SJSA1 (cell line): Measurements from ENCODE around the gene STON1. TPM values are rescaled to one million over a fixed set of nuclear protein-coding genes. Genes with fewer than 3 reads are reported as not detected.
A peak's percentile ranks its signal among the peaks of the same experiment; 100 is the strongest.

Source experiments
- DNase-seq, 2 experiments: peaks; one replicate each; pipeline ENCODE4 v3.0.0-alpha.2; 2015 to 2020; ENCODE audit warnings: low spot score in 2 of 2, low read depth in 1 of 2
- H3K27ac ChIP-seq: fragments of 250-450 bp; sonication (Bioruptor Pico); 2 replicates; pipeline ENCODE4 v1.5.1; 2020; ENCODE audit warnings: mild to moderate bottlenecking, moderate library complexity
- H3K27me3 ChIP-seq: fragments of 250-450 bp; sonication (Bioruptor Pico); replicated peaks from 2 replicates; pipeline ENCODE4 v1.5.1; 2020; ENCODE audit warnings: mild to moderate bottlenecking, moderate library complexity
- H3K36me3 ChIP-seq: fragments of 250-450 bp; sonication (Bioruptor Pico); 2 replicates; pipeline ENCODE4 v1.5.1; 2020; ENCODE audit warnings: mild to moderate bottlenecking
- H3K4me1 ChIP-seq: fragments of 250-450 bp; sonication (Bioruptor Pico); replicated peaks from 2 replicates; pipeline ENCODE4 v1.6.1; 2021; ENCODE audit warnings: mild to moderate bottlenecking
- H3K4me3 ChIP-seq: fragments of 250-450 bp; sonication (Bioruptor Pico); 2 replicates; pipeline ENCODE4 v1.5.1; 2020; ENCODE audit warnings: mild to moderate bottlenecking
- H3K9me3 ChIP-seq: fragments of 250-450 bp; sonication (Bioruptor Pico); replicated peaks from 2 replicates; pipeline ENCODE4 v1.5.1; 2020; ENCODE audit warnings: mild to moderate bottlenecking
- total RNA-seq: library from RNA; depleted of rRNA; stranded (reverse); fragments of >200 nt; shearing (Covaris generic); gene quantifications from 2 replicates; pipeline ENCODE4 v1.2.3, GENCODE V29; 2014

STON1 gene
- total RNA-seq, 1 experiment from 2014 or later = 8.8 TPM

GRCh38 chr2:48566592-48567310 is 36.8 kb downstream of the STON1 start:
- DNase-seq = no peak
- H3K27me3 ChIP-seq = no peaks in the 10 kb centered on the region
- peaks cover 3% of the 10 kb centered on the region; the same call in 1 of the 2 replicates for H3K36me3 ChIP-seq
- H3K27ac ChIP-seq = no peak overlapping the region
- H3K4me3 ChIP-seq = no peak overlapping the region
- H3K9me3 ChIP-seq = no peaks in the 10 kb centered on the region
- H3K4me1 ChIP-seq = no peaks in the 10 kb centered on the region

DNA sequence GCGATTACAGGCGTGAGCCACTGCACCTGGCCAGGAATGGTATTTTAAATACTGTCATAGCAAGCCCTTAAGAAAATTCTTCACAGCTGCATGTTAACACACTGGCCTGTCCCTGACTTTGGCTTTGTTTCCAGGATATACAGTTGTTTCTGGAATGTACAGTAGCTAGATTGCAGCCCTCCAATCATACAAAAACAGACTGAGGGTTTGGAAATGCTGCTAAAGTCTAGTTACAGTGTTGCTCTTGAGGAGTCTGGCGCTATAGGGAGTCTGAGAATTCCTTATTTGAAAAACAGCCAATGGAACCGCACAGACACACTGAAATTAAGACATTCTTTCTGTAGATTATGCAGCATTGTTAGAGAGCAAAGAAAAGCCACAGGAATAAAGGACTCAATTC is 37.7 kb downstream of the STON1 start:
- H3K4me3 ChIP-seq = no peak overlapping the region
- no peaks in the 10 kb centered on the region for H3K27me3 ChIP-seq
- H3K27ac ChIP-seq = no peak overlapping the region
- H3K9me3 ChIP-seq = no peaks in the 10 kb centered on the region
- DNase-seq = no peak
- H3K4me1 ChIP-seq = no peaks in the 10 kb centered on the region
- peaks cover 3% of the 10 kb centered on the region; the same call in 1 of the 2 replicates for H3K36me3 ChIP-seq

- no peaks in the 10 kb centered on the region for H3K9me3 ChIP-seq
- no peak for DNase-seq
- H3K36me3 ChIP-seq = peaks cover 3% of the 10 kb centered on the region; the same call in 1 of the 2 replicates
- no peaks in the 10 kb centered on the region for H3K4me1 ChIP-seq
- H3K27me3 ChIP-seq = no peaks in the 10 kb centered on the region
- no peak overlapping the region for H3K4me3 ChIP-seq
- H3K27ac ChIP-seq = no peak overlapping the region
These were observed 38.6 kb downstream of the STON1 start for GRCh38 chr2:48568547-48568946.

GRCh38 chr2:48569433-48569832 is 39.5 kb downstream of the STON1 start:
- no peak overlapping the region for H3K4me3 ChIP-seq
- no peaks in the 10 kb centered on the region for H3K9me3 ChIP-seq
- no peaks in the 10 kb centered on the region for H3K4me1 ChIP-seq
- no peaks in the 10 kb centered on the region for H3K27me3 ChIP-seq
- peaks cover 3% of the 10 kb centered on the region; the same call in 1 of the 2 replicates for H3K36me3 ChIP-seq
- no peak for DNase-seq
- H3K27ac ChIP-seq = no peak overlapping the region

DNA sequence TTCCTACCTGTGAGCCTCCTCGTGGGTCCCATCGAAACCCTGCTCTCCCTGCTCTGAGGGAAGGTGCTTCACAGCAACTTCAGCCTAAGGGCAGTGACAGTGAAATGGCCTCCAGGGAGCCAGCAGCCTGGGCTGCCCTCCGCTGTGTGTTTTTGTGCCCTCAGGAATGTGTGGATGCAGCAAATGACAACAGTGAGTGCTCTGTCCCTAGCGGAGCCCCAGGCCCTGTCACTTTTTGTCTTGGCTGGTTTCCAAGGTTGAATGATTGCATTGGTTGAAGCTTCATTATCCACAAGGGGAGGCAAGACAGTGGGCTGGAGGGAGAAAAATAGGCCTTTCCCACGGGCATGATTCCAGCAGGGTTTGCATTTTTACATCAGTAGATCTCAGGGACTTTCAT is 42.9 kb downstream of the STON1 start:
- H3K27me3 ChIP-seq = no peaks in the 10 kb centered on the region
- no peaks in the 10 kb centered on the region for H3K9me3 ChIP-seq
- no peaks in the 10 kb centered on the region for H3K4me1 ChIP-seq
- H3K36me3 ChIP-seq = no peaks in the 10 kb centered on the region
- H3K4me3 ChIP-seq = no peak overlapping the region
- no peak overlapping the region for H3K27ac ChIP-seq
- peak in 1 of 2 experiments; percentile 13 for DNase-seq

DNA sequence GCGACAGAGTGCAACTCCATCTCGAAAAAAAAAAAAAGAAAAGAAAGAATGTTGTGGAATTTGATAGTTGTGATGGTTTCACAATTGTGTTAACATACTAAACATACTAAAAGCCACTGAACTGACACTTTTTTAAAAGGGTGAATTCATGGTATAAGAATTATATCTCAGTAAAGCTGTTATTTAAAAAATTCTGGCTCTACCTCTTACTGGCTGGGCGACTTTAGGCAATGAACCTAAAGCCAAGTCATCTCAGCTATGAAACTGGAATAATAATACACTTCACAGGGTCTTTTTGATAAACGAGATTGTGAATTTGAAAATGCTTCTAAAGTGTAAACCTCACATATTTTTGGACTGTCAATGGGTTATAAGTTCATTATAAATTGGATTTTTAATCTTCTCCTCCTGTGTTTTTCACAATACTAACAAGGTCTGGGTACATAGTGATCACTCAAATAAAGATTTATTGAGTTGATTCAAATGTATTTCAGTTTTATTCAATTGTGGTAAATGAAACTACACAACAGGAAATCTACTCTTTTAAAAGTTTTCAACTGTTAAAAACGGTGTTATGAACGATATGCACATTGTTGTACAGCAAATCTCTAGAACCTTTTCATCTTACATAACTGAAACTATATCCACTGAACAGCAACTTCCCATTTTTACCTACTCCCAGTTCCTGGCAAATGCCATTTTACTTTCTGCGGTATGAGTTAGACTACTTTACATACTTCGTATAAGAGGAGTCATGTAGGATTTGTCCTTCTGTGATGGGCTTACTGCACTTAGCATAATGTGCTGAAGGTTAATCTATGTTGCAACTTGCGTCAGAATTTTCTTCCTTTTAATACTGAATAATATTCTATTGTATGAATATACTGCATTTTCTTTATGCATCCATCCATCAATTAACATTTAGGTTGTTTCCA is 44.7 kb downstream of the STON1 start:
- Histone ChIP-seq H3K27me3 (no peaks in the 10 kb centered on the region), H3K9me3 (no peaks in the 10 kb centered on the region), H3K27ac (no peak overlapping the region), H3K4me3 (no peak overlapping the region), H3K4me1 (no peaks in the 10 kb centered on the region), H3K36me3 (no peaks in the 10 kb centered on the region)
- DNase-seq = no peak

GRCh38 chr2:48578313-48578712 is 48.4 kb downstream of the STON1 start:
- no peaks in the 10 kb centered on the region for H3K9me3 ChIP-seq
- no peak overlapping the region for H3K27ac ChIP-seq
- DNase-seq = no peak
- peaks cover 10% of the 10 kb centered on the region for H3K36me3 ChIP-seq
- H3K27me3 ChIP-seq = no peaks in the 10 kb centered on the region
- no peaks in the 10 kb centered on the region for H3K4me1 ChIP-seq
- H3K4me3 ChIP-seq = no peak overlapping the region

DNA sequence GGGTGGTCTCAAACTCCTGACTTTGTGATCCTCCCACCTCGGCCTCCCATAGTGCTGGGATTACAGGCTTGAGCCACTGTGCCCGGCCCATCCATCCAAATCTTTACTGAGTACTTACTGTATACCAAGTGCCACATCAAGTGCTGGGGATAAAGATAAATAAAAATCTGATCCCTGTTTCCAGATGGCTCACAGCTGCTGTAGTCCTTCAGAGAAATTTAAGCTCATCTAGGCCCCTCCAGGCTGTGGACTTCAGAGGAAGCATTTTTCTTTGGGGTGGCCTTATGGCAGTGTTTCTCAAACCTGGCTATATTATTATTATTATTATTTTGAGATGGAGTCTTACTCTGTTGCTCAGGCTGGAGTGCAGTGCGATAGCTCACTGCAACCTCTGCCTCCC is 54.0 kb downstream of the STON1 start:
- H3K4me3 ChIP-seq = no peak overlapping the region
- no peaks in the 10 kb centered on the region for H3K9me3 ChIP-seq
- no peak overlapping the region for H3K27ac ChIP-seq
- no peak for DNase-seq
- no peaks in the 10 kb centered on the region for H3K27me3 ChIP-seq
- H3K4me1 ChIP-seq = no peaks in the 10 kb centered on the region
- H3K36me3 ChIP-seq = peaks cover 10% of the 10 kb centered on the region

DNA sequence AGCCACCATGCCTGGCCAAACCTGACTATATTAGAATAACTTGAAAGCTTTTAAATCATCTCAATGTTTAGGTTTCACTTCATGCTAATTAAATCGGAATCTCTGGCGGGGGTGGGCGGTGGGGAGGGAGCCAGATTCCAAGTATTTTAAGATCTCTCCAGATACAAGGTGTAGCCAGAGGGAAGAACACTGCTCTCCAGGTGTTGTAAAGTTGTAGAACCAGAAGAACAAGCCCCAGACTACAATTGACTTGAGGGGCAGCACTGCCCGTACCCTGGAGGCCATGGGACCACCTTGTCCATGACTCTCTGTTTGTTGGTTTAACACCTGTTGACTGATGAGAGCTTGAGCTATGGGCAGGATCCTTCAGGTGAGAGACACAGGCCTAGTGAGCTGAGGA is 54.6 kb downstream of the STON1 start:
- no peak for DNase-seq
- no peak overlapping the region for H3K27ac ChIP-seq
- H3K27me3 ChIP-seq = no peaks in the 10 kb centered on the region
- H3K9me3 ChIP-seq = no peaks in the 10 kb centered on the region
- no peak overlapping the region for H3K4me3 ChIP-seq
- H3K36me3 ChIP-seq = peaks cover 10% of the 10 kb centered on the region
- no peaks in the 10 kb centered on the region for H3K4me1 ChIP-seq

GRCh38 chr2:48586433-48586832 is 56.5 kb downstream of the STON1 start:
- Histone ChIP-seq H3K4me3 (no peak overlapping the region), H3K27ac (no peak overlapping the region), H3K9me3 (no peaks in the 10 kb centered on the region), H3K27me3 (no peaks in the 10 kb centered on the region), H3K36me3 (peaks cover 2% of the 10 kb centered on the region), H3K4me1 (no peaks in the 10 kb centered on the region)
- no peak for DNase-seq

GRCh38 chr2:48587560-48587959 is 57.6 kb downstream of the STON1 start:
- Histone ChIP-seq H3K9me3 (no peaks in the 10 kb centered on the region), H3K4me3 (no peak overlapping the region), H3K36me3 (no peaks in the 10 kb centered on the region), H3K4me1 (no peaks in the 10 kb centered on the region), H3K27me3 (no peaks in the 10 kb centered on the region), H3K27ac (no peak overlapping the region)
- no peak for DNase-seq

DNA sequence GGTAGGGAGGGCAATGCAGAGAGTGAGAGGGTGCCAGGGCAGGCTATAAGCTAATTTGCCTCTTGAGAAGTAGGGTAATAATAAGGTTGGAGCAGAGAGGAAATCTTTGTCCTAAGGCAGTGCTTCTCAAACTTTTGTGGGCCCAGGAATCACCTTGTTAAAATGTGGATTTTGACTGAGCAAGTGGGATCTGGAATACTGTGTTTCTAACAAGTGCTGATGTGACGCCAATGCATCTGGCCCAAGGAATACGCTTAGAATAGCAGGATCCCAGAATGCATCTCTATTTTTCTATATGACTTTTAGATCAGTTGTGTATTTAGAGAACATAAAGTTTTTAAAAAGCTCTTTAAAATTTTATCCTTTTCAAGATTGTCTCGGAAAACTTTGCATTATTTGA is 58.0 kb downstream of the STON1 start:
- H3K36me3 ChIP-seq = no peaks in the 10 kb centered on the region
- no peaks in the 10 kb centered on the region for H3K27me3 ChIP-seq
- no peak overlapping the region for H3K27ac ChIP-seq
- no peak for DNase-seq
- H3K9me3 ChIP-seq = no peaks in the 10 kb centered on the region
- no peak overlapping the region for H3K4me3 ChIP-seq
- H3K4me1 ChIP-seq = no peaks in the 10 kb centered on the region

DNA sequence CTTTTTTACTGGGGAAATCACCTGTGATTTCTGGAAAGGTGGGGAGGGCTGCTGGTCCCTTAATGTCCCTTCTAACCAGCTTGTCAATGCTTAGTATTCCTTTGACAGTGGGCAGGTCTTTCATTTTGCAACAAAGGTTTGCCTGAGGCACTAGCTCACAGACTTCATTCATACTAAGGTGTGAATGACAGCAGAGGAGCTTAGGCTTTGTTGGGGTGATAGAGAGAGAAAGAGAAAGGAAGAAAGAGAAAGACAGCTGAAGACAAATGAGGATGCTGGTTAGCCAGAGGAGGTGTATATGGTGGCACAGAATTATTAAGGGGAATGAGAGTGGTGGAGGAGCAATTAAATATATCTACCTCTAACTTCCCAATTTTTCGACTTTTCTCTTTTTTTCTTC is 58.8 kb downstream of the STON1 start:
- no peak for DNase-seq
- Histone ChIP-seq H3K27ac (no peak overlapping the region), H3K27me3 (no peaks in the 10 kb centered on the region), H3K4me1 (no peaks in the 10 kb centered on the region), H3K4me3 (no peak overlapping the region), H3K36me3 (no peaks in the 10 kb centered on the region), H3K9me3 (no peaks in the 10 kb centered on the region)

GRCh38 chr2:48589170-48589767 is 59.3 kb downstream of the STON1 start:
- Histone ChIP-seq H3K27me3 (no peaks in the 10 kb centered on the region), H3K27ac (no peak overlapping the region), H3K4me3 (no peak overlapping the region), H3K36me3 (no peaks in the 10 kb centered on the region), H3K9me3 (no peaks in the 10 kb centered on the region), H3K4me1 (no peaks in the 10 kb centered on the region)
- DNase-seq = peak in 1 of 2 experiments; percentile 47
